ENCODE measurements around the gene CYP1B1. TPM values are rescaled to one million over a fixed set of nuclear protein-coding genes. Genes with fewer than 3 reads are reported as not detected.

CYP1B1 gene
- total RNA-seq, 1 experiment from 2014 or later: 9.8 TPM

DNA sequence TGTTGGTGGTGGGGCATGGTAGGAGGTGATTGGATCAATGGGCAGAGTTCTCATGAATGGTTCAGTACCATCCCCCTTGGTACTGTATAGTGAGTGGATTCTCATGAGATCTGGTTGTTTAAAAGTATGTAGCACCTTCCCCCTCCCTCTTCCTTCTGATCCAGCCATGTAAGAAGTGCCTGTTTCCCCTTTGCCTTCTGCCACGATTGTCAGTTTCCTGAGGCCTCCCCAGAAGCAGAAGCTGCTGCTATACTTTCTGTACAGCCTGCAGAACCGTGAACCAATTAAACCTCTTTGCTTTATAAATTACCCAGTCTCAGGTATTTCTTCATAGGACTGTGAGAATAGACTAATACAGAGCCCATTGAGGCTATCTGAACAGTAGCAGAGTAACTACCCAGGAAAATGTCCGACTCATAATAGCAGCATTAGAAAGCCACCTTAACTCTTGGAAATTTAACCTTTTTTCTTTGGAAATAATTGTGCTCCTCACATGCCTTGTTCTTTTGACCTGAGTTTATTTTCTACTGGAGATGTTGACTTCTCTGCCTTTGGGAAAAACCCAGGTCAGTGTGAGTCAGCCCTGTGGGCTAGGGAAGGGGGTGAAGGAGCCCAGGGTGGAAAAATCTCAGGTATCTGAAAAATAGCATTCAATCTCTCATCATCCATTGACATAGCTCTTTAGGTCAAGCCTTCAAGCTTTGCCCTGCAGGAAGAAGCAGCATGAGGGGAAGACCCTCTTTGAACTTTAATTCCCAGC, 18.1 kb downstream of the CYP1B1 start:
- H3K27me3 ChIP-seq (replicated peaks): no peaks in the 10 kb centered on the region
- DNase-seq (ENCODE audit: low read depth in 1 of 2, low spot score in 2 of 2): peak in 1 of 2 experiments; percentile 32

DNA sequence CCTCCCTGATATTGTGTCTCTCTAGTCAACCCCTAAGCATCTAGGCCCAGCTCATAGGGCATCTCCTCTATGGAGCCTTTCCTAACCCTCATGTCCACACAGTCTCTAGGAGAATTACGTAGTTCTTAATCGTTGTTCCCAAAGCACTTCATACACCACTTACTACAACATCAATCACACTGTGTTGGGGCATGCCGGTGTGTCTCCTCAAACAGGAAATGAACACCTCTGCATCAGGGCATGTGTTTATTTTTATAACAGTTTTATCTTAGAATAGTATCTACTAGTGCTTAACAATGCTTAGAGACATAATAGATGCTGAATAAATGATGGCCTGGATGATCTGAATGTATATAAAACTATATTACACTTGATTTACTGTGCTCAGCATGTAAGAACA, 19.7 kb downstream of the CYP1B1 start:
- Histone ChIP-seq H3K9me3 (replicated peaks) (no peaks in the 10 kb centered on the region), H3K4me3 (no peak overlapping the region), H3K4me1 (replicated peaks) (peaks cover 15% of the 10 kb centered on the region), H3K36me3 (no peaks in the 10 kb centered on the region), H3K27me3 (replicated peaks) (no peaks in the 10 kb centered on the region), H3K27ac (no peak overlapping the region)
- no peak for DNase-seq (ENCODE audit: low read depth in 1 of 2, low spot score in 2 of 2)

More for the DNA sequence above, 18.1 kb downstream of the CYP1B1 start:
- Histone ChIP-seq H3K36me3 (no peaks in the 10 kb centered on the region), H3K9me3 (replicated peaks) (no peaks in the 10 kb centered on the region), H3K4me1 (replicated peaks) (peaks cover 15% of the 10 kb centered on the region), H3K4me3 (no peak overlapping the region), H3K27ac (no peak overlapping the region)

DNA sequence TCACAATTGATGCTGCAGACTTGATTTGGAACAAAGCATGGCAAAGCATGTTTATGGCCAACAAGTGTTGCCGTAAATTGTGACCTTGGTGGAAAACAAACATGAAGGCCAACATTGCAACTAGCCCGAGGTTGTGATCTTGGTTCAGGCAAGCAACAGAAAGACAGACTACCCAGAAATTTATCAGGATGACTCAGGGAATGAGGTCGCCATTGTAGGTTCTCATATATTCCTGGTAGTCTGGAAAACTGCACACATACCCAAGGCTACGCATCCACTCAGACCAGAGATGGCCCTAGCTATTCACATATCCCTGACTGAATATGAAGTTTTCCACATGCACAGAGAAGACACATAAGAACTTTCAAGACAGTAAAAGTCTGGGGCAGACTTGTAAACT, 30.1 kb downstream of the CYP1B1 start:
- H3K4me3 ChIP-seq: no peak overlapping the region
- H3K4me1 ChIP-seq (replicated peaks): no peaks in the 10 kb centered on the region
- no peak overlapping the region for H3K27ac ChIP-seq
- no peak for DNase-seq (ENCODE audit: low read depth in 1 of 2, low spot score in 2 of 2)
- H3K9me3 ChIP-seq (replicated peaks): no peaks in the 10 kb centered on the region
- H3K36me3 ChIP-seq: no peaks in the 10 kb centered on the region
- H3K27me3 ChIP-seq (replicated peaks): no peaks in the 10 kb centered on the region

DNA sequence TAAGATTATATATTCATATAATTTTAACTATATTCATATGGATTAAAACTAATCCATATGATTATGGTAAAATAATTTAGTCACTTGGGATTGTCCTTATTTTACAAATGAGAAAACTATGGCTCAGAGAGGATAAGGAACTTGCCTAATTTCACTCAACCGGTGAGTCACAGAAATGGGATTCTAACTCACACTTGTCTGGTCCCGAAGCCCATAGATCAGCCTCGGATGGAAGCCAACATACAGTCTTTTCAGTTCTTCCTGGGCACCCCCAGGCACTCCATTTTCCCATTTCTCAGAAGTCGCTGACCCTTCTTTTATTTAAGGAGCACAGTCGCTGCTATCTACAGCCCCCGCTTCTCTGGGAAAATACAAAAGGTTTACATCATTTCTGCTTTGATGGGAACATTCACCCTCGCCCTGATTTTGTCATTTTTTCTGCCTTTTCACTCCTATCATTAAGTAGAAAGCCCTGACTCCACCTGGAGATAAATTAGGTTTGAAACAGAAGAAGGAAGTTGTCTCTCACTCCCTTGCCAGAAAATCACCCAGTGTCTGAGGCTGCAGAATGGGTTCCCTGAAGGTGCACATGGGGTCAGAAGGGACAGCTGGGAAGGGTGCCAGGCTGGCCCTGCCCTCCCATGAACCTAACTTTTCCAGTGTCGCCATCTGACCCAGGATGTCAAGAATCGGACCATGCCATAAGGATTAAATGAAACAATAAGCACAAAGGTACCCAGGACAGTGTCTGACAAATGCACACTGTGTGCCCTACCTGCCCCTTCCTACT, 36.6 kb downstream of the CYP1B1 start:
- DNase-seq (ENCODE audit: low read depth in 1 of 2, low spot score in 2 of 2): no peak
- no peak overlapping the region for H3K27ac ChIP-seq

DNA sequence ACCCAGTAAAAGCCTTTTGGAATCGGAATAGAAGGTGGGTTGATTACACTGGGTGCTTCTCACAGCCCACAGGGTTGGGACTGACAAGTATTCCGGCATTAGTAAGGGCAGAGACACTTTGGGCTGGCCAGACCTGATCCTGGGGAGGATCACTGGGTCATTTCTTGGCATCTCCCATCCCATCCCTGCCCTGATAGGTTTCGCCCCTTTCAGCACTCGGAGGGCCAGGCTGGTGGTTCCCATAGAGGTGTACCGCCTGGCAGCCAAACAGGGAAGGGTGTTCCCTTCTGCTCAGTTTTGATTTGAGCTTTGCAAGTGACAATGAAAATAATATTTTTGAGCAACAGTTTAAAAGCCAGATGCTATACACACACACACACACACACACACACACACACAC, 37.3 kb downstream of the CYP1B1 start:
- Histone ChIP-seq H3K36me3 (no peaks in the 10 kb centered on the region), H3K4me3 (no peak overlapping the region), H3K4me1 (replicated peaks) (no peaks in the 10 kb centered on the region), H3K27ac (no peak overlapping the region), H3K9me3 (replicated peaks) (no peaks in the 10 kb centered on the region), H3K27me3 (replicated peaks) (no peaks in the 10 kb centered on the region)
- DNase-seq (ENCODE audit: low read depth in 1 of 2, low spot score in 2 of 2): no peak

More for the DNA sequence above, 36.6 kb downstream of the CYP1B1 start:
- Histone ChIP-seq H3K36me3 (no peaks in the 10 kb centered on the region), H3K4me3 (no peak overlapping the region), H3K9me3 (replicated peaks) (no peaks in the 10 kb centered on the region), H3K4me1 (replicated peaks) (no peaks in the 10 kb centered on the region), H3K27me3 (replicated peaks) (no peaks in the 10 kb centered on the region)

DNA sequence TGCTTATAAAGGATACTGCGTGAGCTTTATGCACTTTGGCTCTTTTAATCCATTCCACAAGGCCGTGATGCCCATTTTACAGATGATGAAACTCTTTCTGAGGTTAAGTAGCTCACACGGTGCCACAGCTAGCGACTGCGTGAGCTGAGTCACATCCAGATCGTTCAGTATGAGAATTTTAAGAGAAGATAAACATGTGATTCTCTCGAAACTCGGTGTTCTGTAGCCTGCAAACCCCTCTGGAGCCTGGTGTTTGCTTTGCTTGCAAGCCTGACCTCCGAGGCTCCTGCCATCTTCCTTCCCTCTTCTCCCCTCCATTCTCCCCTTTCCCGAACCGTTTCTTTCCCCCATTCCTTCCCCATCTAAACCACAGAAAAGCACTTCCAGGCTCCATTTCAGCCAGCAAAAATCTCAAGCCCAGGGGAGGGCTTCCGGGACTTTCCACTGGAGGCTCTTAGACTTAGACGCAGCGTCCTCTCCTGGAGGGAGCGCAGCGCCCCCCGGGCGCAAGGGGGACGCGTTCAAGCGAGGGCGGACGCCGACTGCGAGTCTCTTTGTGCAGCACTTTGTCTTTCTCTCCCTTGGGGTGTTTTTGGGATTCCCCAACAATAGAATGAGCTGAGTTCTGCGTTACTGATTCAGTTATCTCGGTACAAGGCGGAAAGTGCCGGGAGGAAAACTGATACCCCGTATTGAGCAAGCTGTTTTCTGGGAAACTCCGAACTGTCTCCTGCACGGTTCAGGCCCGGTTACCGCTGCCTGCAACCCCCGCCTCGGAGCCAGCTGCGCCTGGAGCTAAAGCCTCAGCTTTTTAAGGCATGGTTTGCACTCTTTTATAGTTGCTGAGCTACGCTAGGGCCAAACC, 38.0 kb downstream of the CYP1B1 start:
- no peak for DNase-seq (ENCODE audit: low read depth in 1 of 2, low spot score in 2 of 2)
- H3K27me3 ChIP-seq (replicated peaks): no peaks in the 10 kb centered on the region
- H3K4me3 ChIP-seq: no peak overlapping the region
- H3K27ac ChIP-seq: no peak overlapping the region
- no peaks in the 10 kb centered on the region; the same call in 1 of the 2 replicates for H3K4me1 ChIP-seq (replicated peaks)
- H3K9me3 ChIP-seq (replicated peaks): no peaks in the 10 kb centered on the region
- no peaks in the 10 kb centered on the region for H3K36me3 ChIP-seq

DNA sequence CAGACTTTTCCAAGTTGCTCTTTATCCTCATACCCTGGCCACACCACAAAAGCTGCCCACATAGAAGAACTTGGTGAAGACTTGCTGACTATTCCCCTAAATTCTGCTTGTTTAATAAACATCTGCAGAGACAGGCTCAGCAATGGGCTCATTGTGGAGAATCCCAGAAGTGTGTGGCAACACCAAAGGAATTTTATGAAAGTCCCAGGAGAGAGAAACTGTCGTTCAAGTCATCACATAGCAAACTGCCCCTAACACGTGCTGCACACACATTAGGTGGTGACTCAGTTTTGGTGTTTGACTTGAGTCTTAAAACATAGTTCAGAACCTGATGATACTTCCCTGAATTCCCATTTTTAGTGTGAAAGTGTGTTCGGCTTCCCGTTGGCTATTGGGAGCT, 38.6 kb downstream of the CYP1B1 start:
- Histone ChIP-seq H3K4me1 (replicated peaks) (no peaks in the 10 kb centered on the region; the same call in 1 of the 2 replicates), H3K4me3 (no peak overlapping the region), H3K27ac (no peak overlapping the region), H3K27me3 (replicated peaks) (no peaks in the 10 kb centered on the region), H3K9me3 (replicated peaks) (no peaks in the 10 kb centered on the region), H3K36me3 (no peaks in the 10 kb centered on the region)
- DNase-seq (ENCODE audit: low read depth in 1 of 2, low spot score in 2 of 2): no peak

DNA sequence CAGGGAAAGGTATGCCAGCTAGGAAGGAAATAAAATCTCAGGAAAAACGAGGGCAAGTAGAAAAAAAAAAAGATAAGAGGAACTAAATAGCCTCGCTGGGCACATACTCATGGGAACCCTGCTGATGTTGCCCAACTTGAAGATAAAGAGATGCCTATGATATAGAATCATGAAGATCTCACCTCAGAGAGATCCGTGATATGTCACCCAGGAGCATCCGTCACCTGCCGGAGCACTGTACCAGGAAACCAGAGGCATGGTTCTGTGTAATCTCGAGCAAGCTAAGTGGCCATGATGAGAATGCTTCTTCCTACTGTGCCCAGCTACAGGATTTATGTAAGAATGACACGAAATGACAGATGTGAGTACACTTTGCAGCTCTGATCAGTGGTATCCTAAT, 40.0 kb downstream of the CYP1B1 start:
- DNase-seq (ENCODE audit: low read depth in 1 of 2, low spot score in 2 of 2): no peak
- Histone ChIP-seq H3K36me3 (no peaks in the 10 kb centered on the region), H3K4me3 (no peak overlapping the region), H3K4me1 (replicated peaks) (no peaks in the 10 kb centered on the region; the same call in 1 of the 2 replicates), H3K27me3 (replicated peaks) (no peaks in the 10 kb centered on the region), H3K9me3 (replicated peaks) (no peaks in the 10 kb centered on the region), H3K27ac (no peak overlapping the region)

DNA sequence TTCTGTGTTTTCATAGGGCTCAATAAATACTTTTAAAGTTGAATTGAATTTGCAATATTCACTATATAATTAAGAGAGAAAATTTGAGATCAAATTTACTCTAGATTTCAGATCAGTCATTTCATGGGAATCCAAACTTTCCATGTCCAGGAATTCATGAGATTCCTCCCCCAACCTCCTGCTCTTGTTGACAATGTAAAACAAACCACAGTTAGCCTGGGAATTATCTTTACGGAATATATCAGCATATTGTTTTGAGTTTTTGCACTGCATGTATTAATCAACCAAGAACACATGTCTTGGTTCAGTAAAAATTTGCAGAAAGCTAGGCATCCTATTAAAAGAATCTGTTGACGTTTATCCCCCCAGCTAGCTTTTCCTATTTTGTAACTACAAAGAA, 42.3 kb downstream of the CYP1B1 start:
- H3K9me3 ChIP-seq (replicated peaks): no peaks in the 10 kb centered on the region
- H3K4me3 ChIP-seq: no peak overlapping the region
- H3K36me3 ChIP-seq: no peaks in the 10 kb centered on the region
- no peak for DNase-seq (ENCODE audit: low read depth in 1 of 2, low spot score in 2 of 2)
- no peaks in the 10 kb centered on the region for H3K27me3 ChIP-seq (replicated peaks)
- no peak overlapping the region for H3K27ac ChIP-seq
- no peaks in the 10 kb centered on the region; the same call in 1 of the 2 replicates for H3K4me1 ChIP-seq (replicated peaks)

DNA sequence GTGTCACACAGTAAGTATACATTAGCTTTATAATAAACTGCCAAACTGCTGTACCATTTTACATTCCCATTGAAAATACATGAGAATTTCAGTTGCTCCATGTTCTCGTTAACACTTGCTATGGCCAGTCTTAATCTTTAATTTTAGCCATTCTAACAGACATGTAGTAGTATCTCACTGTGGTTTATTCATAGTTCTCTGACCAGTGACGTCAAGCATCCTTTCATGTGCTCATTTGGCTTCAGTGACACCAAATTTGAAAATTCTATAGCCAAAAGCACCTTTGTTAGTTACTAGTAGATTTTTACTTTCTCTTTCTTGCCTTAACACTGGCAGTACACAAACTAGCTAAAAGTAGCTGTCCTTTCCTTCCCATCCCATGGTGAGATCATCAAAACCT, 43.0 kb downstream of the CYP1B1 start:
- DNase-seq (ENCODE audit: low read depth in 1 of 2, low spot score in 2 of 2): no peak
- no peaks in the 10 kb centered on the region; the same call in 1 of the 2 replicates for H3K4me1 ChIP-seq (replicated peaks)
- H3K9me3 ChIP-seq (replicated peaks): no peaks in the 10 kb centered on the region
- H3K36me3 ChIP-seq: no peaks in the 10 kb centered on the region
- no peak overlapping the region for H3K4me3 ChIP-seq
- H3K27me3 ChIP-seq (replicated peaks): no peaks in the 10 kb centered on the region
- H3K27ac ChIP-seq: no peak overlapping the region

DNA sequence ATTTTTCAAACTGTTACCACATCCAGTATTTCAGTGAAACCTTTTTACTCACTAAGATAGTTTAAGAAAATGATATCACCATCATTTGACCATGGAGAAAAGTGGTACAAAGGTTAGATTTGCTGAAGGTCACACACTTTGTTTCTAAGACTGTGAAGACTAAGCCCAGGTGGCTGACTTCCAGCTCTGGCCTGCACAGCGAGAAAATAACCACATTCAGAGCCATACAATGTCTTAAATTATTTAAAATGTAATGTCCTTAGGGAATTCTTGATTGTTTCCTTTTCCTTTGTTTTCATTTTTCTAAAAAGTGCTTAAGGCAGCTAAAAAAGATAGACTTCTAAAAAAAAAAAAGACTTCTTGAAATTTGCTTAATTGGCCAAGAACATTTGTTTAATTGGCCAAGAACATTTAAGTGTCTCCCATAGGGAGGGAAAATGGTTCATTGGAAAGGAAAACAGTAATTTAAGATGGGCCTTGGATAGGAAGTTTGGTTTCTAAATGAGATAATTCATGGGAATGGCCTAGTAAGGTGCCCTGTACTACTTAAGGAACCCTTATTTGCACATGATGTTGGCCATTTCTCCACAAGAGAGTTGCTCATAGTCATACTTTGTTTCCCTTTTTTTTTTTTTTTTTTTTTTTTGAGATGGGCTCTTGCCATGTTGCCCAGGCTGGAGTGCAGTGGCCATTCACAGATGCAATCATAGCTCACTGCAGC, 45.2 kb downstream of the CYP1B1 start:
- no peaks in the 10 kb centered on the region for H3K36me3 ChIP-seq
- H3K4me3 ChIP-seq: no peak overlapping the region
- no peaks in the 10 kb centered on the region for H3K9me3 ChIP-seq (replicated peaks)
- DNase-seq (ENCODE audit: low read depth in 1 of 2, low spot score in 2 of 2): no peak
- H3K27ac ChIP-seq: no peak overlapping the region
- no peaks in the 10 kb centered on the region; the same call in 1 of the 2 replicates for H3K4me1 ChIP-seq (replicated peaks)
- no peaks in the 10 kb centered on the region for H3K27me3 ChIP-seq (replicated peaks)

DNA sequence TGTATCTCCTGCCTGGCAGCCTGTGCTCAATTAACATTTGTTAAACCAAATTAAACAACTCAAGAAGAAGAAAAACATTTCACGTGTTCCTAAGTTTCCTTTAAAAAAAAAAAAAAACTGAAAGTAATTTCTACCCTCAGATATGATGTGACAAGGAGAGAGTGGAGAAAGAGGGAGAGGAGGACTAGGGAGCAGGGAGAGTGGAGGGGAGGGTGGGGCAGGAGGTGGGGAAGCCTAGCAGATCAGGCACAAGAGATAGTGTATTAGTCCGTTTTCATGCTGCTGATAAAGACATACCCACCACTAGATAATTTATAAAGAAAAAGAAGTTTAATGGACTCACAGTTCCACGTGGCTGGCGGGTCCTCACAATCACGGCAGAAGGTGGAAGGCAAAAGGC, 46.4 kb downstream of the CYP1B1 start:
- Histone ChIP-seq H3K4me3 (no peak overlapping the region), H3K27me3 (replicated peaks) (no peaks in the 10 kb centered on the region), H3K27ac (no peak overlapping the region), H3K36me3 (no peaks in the 10 kb centered on the region), H3K9me3 (replicated peaks) (no peaks in the 10 kb centered on the region), H3K4me1 (replicated peaks) (no peaks in the 10 kb centered on the region; the same call in 1 of the 2 replicates)
- DNase-seq (ENCODE audit: low read depth in 1 of 2, low spot score in 2 of 2): no peak

DNA sequence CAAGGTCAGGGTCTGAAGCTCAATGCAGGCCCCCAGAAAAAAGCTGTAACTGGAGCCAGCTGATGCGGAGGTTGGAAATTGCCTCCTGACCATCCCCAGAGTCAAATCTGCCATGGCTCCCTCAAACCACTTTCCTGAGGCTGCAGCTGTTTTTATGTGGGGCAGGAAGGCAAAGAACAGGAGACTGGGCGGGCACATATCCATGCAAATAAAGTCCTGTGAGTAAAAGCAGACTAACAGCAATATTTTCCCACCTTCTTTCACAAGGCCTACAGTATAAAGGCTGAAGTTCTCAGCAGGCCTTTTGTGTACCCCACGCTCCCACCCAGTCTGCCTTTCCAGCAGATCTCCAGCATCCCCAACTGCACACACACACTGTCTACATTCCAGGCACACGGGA, 47.1 kb downstream of the CYP1B1 start:
- Histone ChIP-seq H3K27ac (no peak overlapping the region), H3K4me1 (replicated peaks) (no peaks in the 10 kb centered on the region; the same call in 1 of the 2 replicates), H3K4me3 (no peak overlapping the region), H3K36me3 (no peaks in the 10 kb centered on the region), H3K9me3 (replicated peaks) (no peaks in the 10 kb centered on the region), H3K27me3 (replicated peaks) (no peaks in the 10 kb centered on the region)
- DNase-seq (ENCODE audit: low read depth in 1 of 2, low spot score in 2 of 2): no peak

Data from SJSA1 (cell line).